Parathyroid adenoma (tissue), 2 donors: ENCODE results near the gene MYO5C.

Experiments used
- H2AFZ ChIP-seq: fragments of 300-600 bp; sonication (generic); one replicate; pipeline ENCODE4 v1.7.0; 2017; ENCODE audit warnings: antibody characterized with exemption, mild to moderate bottlenecking
- H3K27ac ChIP-seq: fragments of 300-600 bp; sonication (generic); one replicate; pipeline ENCODE4 v1.7.0; 2017
- H3K27me3 ChIP-seq: fragments of 300-600 bp; sonication (generic); one replicate; pipeline ENCODE4 v1.7.0; 2017; ENCODE audit warnings: low read length; ENCODE audit not compliant: control insufficient read depth, insufficient read depth
- H3K36me3 ChIP-seq: fragments of 300-600 bp; sonication (generic); one replicate; pipeline ENCODE4 v1.7.0; 2017; ENCODE audit warnings: low read length; ENCODE audit not compliant: control insufficient read depth, insufficient read depth
- H3K4me1 ChIP-seq: fragments of 300-600 bp; sonication (generic); one replicate; pipeline ENCODE4 v1.7.0; 2017; ENCODE audit warnings: control low read depth
- H3K4me2 ChIP-seq: fragments of 300-600 bp; sonication (generic); one replicate; pipeline ENCODE4 v1.7.0; 2017; ENCODE audit warnings: low read length
- H3K4me3 ChIP-seq: fragments of 300-600 bp; sonication (generic); one replicate; pipeline ENCODE4 v1.7.0; 2017; ENCODE audit warnings: low read depth, low read length
- H3K79me2 ChIP-seq: fragments of 300-600 bp; sonication (generic); one replicate; pipeline ENCODE4 v1.7.0; 2017; ENCODE audit warnings: control low read depth
- H3K9ac ChIP-seq: fragments of 300-600 bp; sonication (generic); one replicate; pipeline ENCODE4 v1.7.0; 2017; ENCODE audit warnings: mild to moderate bottlenecking
- H3K9me3 ChIP-seq: fragments of 300-600 bp; sonication (generic); one replicate; pipeline ENCODE4 v1.7.0; 2017; ENCODE audit warnings: low read length; ENCODE audit not compliant: control insufficient read depth
- TF ChIP-seq, protein P1 (sequence below): fragments of 300-600 bp; sonication (generic); IDR thresholded peaks from one replicate; pipeline ENCODE4 v1.7.0; 2017; ENCODE audit warnings: antibody characterized with exemption, mild to moderate bottlenecking
- donor health status: primary hyperparathyroidism.

The MYO5C gene

GRCh38 chr15:52280326-52281084, 15.1 kb downstream of the MYO5C start:
- Histone ChIP-seq H3K36me3 (no peaks in the 10 kb centered on the region), H3K9me3 (no peaks in the 10 kb centered on the region), H3K27ac (no peak overlapping the region), H3K27me3 (no peaks in the 10 kb centered on the region), H3K4me1 (peaks cover 2% of the 10 kb centered on the region), H2AFZ (no peak overlapping the region), H3K4me3 (no peak overlapping the region), H3K4me2 (no peak overlapping the region), H3K79me2 (peaks cover 8% of the 10 kb centered on the region), H3K9ac (no peak overlapping the region)
- TF ChIP-seq, protein P1, sequence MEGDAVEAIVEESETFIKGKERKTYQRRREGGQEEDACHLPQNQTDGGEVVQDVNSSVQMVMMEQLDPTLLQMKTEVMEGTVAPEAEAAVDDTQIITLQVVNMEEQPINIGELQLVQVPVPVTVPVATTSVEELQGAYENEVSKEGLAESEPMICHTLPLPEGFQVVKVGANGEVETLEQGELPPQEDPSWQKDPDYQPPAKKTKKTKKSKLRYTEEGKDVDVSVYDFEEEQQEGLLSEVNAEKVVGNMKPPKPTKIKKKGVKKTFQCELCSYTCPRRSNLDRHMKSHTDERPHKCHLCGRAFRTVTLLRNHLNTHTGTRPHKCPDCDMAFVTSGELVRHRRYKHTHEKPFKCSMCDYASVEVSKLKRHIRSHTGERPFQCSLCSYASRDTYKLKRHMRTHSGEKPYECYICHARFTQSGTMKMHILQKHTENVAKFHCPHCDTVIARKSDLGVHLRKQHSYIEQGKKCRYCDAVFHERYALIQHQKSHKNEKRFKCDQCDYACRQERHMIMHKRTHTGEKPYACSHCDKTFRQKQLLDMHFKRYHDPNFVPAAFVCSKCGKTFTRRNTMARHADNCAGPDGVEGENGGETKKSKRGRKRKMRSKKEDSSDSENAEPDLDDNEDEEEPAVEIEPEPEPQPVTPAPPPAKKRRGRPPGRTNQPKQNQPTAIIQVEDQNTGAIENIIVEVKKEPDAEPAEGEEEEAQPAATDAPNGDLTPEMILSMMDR = no peak

- H3K9me3 ChIP-seq = no peaks in the 10 kb centered on the region
Observed at GRCh38 chr15:52278636-52279367, 16.8 kb downstream of the MYO5C start.

DNA sequence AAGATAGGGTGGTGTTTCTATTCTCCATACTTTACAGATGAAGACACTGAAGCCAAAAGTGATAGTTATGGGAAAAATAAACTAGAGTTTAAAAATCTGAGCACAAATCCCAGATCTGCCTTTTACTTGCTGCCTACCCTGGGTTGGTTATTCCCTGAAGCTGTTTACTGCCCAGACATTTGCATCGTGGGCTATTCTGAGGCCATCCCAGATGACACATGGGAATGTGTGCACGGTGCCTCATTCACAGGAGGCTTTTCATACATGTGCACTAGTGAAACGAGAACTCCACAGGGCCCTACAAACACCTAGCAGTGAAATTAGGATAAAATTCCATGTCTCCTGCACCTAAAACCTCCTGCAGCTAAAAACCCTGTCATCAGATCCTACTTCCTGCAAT, 17.5 kb downstream of the MYO5C start:
- TF ChIP-seq, protein P1 = no peak
- Histone ChIP-seq H3K9ac (no peak overlapping the region), H3K4me1 (no peaks in the 10 kb centered on the region), H3K4me2 (no peak overlapping the region), H3K27me3 (no peaks in the 10 kb centered on the region), H3K4me3 (no peak overlapping the region), H3K36me3 (no peaks in the 10 kb centered on the region), H2AFZ (no peak overlapping the region), H3K27ac (no peak overlapping the region), H3K79me2 (peaks cover 6% of the 10 kb centered on the region), H3K9me3 (no peaks in the 10 kb centered on the region)

More at GRCh38 chr15:52278636-52279367, 16.8 kb downstream of the MYO5C start:
- Histone ChIP-seq H3K4me1 (no peaks in the 10 kb centered on the region), H3K79me2 (peaks cover 8% of the 10 kb centered on the region), H3K27me3 (no peaks in the 10 kb centered on the region), H3K4me3 (no peak overlapping the region), H3K9ac (no peak overlapping the region), H3K27ac (no peak overlapping the region), H3K36me3 (no peaks in the 10 kb centered on the region), H2AFZ (no peak overlapping the region), H3K4me2 (no peak overlapping the region)
- TF ChIP-seq, protein P1 = no peak

- no peaks in the 10 kb centered on the region for H3K27me3 ChIP-seq
- H2AFZ ChIP-seq = no peak overlapping the region
- no peak overlapping the region for H3K4me3 ChIP-seq
- no peaks in the 10 kb centered on the region for H3K9me3 ChIP-seq
- TF ChIP-seq, protein P1 = no peak
- no peak overlapping the region for H3K4me2 ChIP-seq
- H3K79me2 ChIP-seq = peaks cover 3% of the 10 kb centered on the region
- H3K9ac ChIP-seq = no peak overlapping the region
- no peaks in the 10 kb centered on the region for H3K36me3 ChIP-seq
- no peaks in the 10 kb centered on the region for H3K4me1 ChIP-seq
- no peak overlapping the region for H3K27ac ChIP-seq
Observed at GRCh38 chr15:52277575-52277974, 18.0 kb downstream of the MYO5C start.
